B cell (primary cell): ENCODE measurements around the gene MPPED2.

Experiments
- CTCF ChIP-seq: fragments of 200-600 bp; IDR thresholded peaks from one replicate; pipeline ENCODE4 v1.8.0; 2022; ENCODE audit warnings: antibody characterized with exemption, mild to moderate bottlenecking
- EZH2 ChIP-seq: IDR thresholded peaks from 2 replicates; pipeline ENCODE4 v1.6.1; 2012; ENCODE audit warnings: borderline replicate concordance, low read depth, mild to moderate bottlenecking, moderate library complexity, low read length; ENCODE audit not compliant: insufficient read depth, poor library complexity, severe bottlenecking

DNA sequence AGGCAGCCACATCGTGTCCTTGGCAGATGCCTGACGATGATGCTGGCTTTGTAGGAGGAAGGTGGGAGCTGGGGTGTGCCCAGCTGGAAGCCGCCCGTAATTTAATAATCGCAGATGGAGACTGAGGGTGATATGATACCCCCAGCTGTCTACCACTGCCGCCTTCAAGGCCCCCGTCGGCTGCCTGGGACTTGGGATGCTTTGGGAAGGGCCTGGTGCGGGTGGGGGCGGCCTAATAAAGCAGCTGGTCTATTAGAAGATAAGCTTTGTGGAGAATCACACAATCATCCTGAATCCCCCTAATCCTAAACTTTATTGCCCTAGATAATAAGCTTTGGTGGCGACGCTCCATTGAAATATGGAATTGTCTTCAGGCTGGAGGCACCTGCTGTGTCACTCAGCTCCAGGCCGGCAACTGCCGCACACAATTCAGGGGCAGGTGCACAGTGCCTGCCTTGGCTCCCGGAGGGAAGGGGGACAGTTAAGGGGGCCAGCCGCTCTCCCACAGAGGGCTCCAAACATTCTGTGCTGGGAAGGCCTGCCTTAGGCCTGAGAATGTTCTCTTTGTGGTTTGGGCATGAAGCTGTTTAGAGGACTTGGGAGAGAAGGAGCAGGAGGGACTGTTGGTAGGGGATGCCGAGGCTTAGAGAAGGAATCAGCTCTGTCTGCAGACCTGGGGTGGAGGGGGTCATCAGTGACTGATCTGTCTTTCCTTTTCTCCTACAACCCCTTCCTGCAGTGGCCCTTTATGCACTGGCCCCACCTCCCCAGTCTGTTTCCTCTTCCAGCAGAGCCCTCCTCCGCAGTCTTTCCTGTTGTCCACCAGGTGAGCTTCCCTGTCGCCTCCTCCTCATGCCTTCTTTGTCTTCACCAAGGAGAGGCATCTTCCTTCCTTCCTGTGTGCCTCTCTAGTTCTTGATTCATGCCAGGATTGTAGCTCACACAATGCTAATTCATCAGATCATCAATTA, 198.0 kb downstream of the MPPED2 start:
- TF ChIP-seq CTCF (no peak), EZH2 (no peak)
